Putamen (tissue), 1 donor: Measurements from ENCODE around the gene TCF4.

Experiments used
- DNase-seq: peaks from one replicate; pipeline ENCODE4 v3.0.0-alpha.2; 2016; ENCODE audit warnings: low spot score

TCF4 gene

GRCh38 chr18:55234366-55235093 is 353.5 kb downstream of the TCF4 start:
- DNase-seq = peak; percentile 90

- DNase-seq = no peak
Measured at GRCh38 chr18:55233857-55234256, 354.1 kb downstream of the TCF4 start.

GRCh38 chr18:55232506-55232905 is 355.5 kb downstream of the TCF4 start:
- DNase-seq = no peak

- no peak for DNase-seq
Measured at GRCh38 chr18:55229682-55230081, 358.3 kb downstream of the TCF4 start.

- DNase-seq = no peak
Measured at GRCh38 chr18:55228707-55229106, 359.3 kb downstream of the TCF4 start.

- no peak for DNase-seq
Measured at GRCh38 chr18:55228191-55228590, 359.8 kb downstream of the TCF4 start.

GRCh38 chr18:55227771-55228170 is 360.2 kb downstream of the TCF4 start:
- DNase-seq = no peak

GRCh38 chr18:55226044-55226443 is 361.9 kb downstream of the TCF4 start:
- no peak for DNase-seq

GRCh38 chr18:55224086-55224625 is 363.8 kb downstream of the TCF4 start:
- DNase-seq = no peak

- no peak for DNase-seq
Measured at GRCh38 chr18:55221622-55222021, 366.4 kb downstream of the TCF4 start.

GRCh38 chr18:55220523-55220922 is 367.5 kb downstream of the TCF4 start:
- DNase-seq = no peak

- DNase-seq = no peak
Measured at GRCh38 chr18:55219823-55220222, 368.2 kb downstream of the TCF4 start.

GRCh38 chr18:55219059-55219458 is 368.9 kb downstream of the TCF4 start:
- no peak for DNase-seq

GRCh38 chr18:55214969-55215368 is 373.0 kb downstream of the TCF4 start:
- no peak for DNase-seq

- DNase-seq = no peak
Measured at GRCh38 chr18:55214534-55214933, 373.5 kb downstream of the TCF4 start.

GRCh38 chr18:55213586-55213985 is 374.4 kb downstream of the TCF4 start:
- peak; percentile 74 for DNase-seq

GRCh38 chr18:55206927-55207326 is 381.1 kb downstream of the TCF4 start:
- DNase-seq = no peak

GRCh38 chr18:55202232-55202917 is 385.6 kb downstream of the TCF4 start:
- DNase-seq = no peak

GRCh38 chr18:55199291-55199963 is 388.6 kb downstream of the TCF4 start:
- DNase-seq = no peak

- no peak for DNase-seq
Measured at GRCh38 chr18:55195863-55196262, 392.1 kb downstream of the TCF4 start.

GRCh38 chr18:55189972-55190371 is 398.0 kb downstream of the TCF4 start:
- no peak for DNase-seq

GRCh38 chr18:55186588-55186987 is 401.4 kb downstream of the TCF4 start:
- no peak for DNase-seq

- no peak for DNase-seq
Measured at GRCh38 chr18:55185391-55185790, 402.6 kb downstream of the TCF4 start.
